GM21367 (cell line): Measurements from ENCODE around the gene ID3.

Source experiments
- ATAC-seq: cut with Tn5 transposase; IDR thresholded peaks from one replicate; pipeline ENCODE4 v1.9.1; 2021; ENCODE audit not compliant: unreplicated experiment

ID3 gene, protein sequence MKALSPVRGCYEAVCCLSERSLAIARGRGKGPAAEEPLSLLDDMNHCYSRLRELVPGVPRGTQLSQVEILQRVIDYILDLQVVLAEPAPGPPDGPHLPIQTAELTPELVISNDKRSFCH

DNA sequence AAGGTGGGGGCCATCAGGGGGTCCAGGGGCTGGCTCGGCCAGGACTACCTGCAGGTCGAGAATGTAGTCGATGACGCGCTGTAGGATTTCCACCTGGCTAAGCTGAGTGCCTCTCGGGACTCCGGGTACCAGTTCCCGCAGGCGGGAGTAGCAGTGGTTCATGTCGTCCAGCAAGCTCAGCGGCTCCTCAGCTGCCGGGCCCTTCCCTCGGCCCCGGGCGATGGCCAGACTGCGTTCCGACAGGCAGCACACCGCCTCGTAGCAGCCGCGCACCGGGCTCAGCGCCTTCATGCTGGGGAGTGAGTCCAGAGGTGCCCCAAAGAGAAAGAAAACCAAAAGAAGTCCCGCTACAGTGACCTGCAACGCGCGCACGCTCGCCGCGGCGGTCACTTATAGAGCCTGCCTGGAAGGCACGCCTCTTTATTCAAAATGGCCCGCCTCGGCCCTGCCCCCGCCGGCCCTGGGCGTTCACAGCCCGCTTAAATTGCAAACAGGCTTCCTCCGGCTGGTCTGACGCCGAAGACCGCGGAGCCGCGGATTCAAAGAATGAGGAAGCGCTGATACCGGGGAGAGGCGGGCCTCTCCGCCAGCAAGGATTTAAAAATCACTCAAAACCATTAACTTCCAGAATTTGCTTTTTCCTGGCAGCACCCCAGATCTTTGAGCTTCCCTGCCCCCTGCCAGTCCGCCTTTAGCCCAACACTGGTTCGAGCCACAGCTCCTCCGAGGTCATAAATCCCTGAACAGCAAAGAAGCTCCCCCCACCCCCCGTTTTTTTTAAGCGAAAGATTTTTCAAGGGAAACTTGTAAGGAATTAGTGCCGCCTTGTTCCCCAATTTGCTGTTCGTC, at the start of gene ID3:
ID3 (minus strand) TSS at position 366 of the 849 bp plus-strand sequence; CDS start at position 291, 75 bp downstream.
- peak; percentile 41 for ATAC-seq

GRCh38 chr1:23607944-23608343, 48.6 kb upstream of the ID3 start:
- no peak for ATAC-seq

GRCh38 chr1:23601968-23602876, 42.9 kb upstream of the ID3 start:
- no peak for ATAC-seq

DNA sequence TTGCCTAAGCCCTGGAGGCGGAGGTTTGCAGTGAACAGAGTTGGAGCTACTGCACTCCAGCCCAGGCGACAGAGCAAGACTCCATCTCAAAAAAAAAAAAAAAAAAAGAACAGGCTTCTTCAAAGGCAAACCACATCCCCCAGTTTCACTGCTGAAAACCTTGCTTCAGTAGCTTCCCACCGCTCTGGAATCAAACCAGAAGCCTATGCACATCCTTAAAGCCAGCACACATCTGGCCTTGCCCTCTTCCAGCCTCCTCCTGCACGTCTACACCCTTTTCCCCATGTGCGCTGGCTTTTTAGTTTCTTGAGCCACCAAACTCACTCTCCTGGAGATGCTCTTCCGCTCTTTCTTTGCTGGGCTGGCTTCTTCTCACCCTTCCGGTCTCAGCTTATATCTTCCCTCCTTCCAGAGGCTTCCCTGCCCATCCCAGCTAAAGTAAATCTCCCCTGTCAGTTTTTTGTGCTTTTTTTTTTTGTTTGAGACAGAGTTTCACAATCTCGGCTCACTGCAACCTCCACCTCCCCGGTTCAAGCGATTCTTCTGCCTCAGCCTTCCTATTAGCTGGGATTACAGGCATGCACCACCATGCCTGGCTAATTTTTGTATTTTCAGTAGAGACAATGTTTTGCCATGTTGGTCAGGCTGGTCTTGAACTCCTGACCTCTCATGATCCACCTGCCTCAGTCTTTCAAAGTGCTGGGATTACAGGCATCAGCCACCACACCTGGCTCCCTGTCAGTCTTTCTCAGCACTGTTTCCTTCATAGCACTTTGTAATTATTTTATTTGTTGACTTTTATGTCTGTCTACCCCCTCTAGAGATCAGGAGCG, 42.0 kb upstream of the ID3 start:
- no peak for ATAC-seq

- ATAC-seq: no peak
Measured at GRCh38 chr1:23600283-23600682, 41.0 kb upstream of the ID3 start.

DNA sequence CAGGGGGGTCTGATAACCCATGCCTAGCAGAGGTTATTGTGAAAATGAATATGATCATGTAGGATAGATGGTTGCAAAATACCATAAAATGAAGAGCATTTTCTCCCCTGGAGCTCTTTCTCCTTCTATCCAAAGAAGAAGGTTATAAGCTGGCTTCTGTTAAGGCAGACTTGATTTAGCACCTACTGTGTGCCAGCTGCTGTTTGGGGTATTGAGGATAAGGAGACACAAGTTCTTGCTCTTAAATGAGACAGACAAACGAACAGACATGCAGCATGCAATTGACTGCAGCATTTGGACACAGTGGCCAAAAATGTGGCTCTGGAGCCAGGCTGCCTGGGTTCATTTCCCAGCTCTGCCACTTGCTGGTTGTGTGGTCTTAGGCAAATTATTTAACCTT, 39.8 kb upstream of the ID3 start:
- no peak for ATAC-seq

DNA sequence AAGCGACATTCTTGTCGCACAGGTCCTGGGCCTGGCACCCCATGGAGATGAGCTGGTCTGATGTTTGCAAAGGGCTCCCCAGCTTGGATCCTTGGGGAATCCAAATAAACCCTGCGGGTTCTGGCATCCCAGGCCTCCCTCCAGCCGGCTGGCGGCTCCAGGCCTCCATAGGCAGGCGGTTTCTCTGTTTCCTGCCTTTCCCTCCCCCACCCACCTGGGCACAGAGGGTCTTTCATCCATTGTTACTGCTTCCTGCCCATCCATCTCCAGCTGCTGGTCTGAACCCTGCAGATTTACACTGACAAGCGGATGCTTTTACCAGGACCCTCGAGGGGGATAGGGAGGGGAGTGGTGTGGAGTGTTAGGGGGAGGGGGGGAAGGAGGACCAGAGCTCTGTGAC, 39.1 kb upstream of the ID3 start:
- ATAC-seq: no peak

DNA sequence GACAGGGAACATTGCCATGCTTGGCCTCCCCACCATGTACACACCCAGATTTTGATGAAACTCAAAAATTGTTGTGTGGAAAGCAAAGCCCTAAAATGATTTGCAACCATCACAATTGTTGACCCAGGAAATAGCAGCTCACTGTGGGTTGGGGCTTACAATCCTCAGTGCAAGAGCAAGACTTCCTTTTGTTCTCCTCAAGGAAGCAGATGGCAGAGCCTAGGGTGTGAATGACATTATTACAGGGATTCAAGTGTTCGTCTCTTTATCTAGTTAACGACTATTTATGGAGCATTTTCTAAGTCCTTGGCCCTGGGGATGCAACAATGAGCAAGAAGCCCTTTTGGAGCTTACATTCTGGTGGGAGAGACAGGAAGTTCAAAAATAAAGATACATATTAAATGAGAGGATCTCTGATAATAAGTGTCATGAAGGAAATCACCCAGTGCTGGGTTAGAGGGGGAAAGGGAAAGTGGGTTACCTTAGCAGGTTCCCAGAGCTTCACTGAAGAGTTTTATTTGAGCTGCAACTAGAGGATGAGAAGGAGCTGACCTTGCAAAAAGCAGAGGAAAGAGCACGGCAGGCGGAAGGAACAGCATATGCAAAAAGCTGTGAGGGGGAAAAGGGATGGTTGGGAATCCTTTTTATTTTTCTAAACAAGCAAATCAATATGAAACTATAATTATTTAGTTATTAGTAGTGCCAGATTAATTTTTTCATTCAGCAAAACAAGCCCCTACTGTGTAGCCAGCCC, 38.5 kb upstream of the ID3 start:
- no peak for ATAC-seq

GRCh38 chr1:23596382-23597358, 37.4 kb upstream of the ID3 start:
- no peak for ATAC-seq

GRCh38 chr1:23594927-23595353, 35.6 kb upstream of the ID3 start:
- ATAC-seq: no peak

DNA sequence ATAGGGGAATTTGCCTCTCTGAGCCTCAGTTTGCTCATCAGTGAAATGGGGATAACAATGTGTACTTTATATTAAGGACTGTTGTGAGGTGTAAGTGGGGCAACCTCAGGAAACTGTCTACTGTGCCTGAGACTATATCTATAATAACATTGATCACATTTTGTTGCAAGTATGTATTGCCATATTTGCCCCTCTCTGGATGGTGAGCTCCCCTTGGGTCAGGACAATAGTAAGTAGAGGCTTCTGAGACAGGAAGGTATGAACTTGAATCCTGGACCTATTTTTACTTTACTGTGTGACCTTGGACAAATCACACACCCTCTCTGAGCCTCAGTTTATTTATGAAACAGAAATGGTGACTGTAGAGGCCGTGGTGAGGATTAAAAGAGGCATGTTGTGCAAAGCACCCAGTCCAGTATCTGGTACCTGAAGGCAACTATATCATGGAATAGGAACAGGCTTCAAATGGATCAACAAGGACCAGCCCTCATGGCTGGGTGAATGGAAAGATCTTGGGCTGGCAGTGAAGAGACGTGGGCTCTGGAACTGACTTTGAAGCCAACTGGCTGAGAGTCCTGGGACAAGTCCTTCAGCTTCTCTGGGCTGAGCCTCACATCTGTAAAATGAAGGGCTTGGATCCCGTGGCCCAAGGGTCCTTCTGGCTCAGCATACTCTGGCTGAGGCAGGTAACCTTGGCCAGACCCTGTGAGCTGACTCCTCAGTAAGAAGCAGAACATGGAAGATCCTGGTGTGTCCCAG, 35.0 kb upstream of the ID3 start:
- no peak for ATAC-seq

- no peak for ATAC-seq
Measured at GRCh38 chr1:23593556-23594148, 34.4 kb upstream of the ID3 start.

GRCh38 chr1:23593042-23593521, 33.8 kb upstream of the ID3 start:
- ATAC-seq: no peak

- no peak for ATAC-seq
Measured at GRCh38 chr1:23592209-23592892, 33.0 kb upstream of the ID3 start.

DNA sequence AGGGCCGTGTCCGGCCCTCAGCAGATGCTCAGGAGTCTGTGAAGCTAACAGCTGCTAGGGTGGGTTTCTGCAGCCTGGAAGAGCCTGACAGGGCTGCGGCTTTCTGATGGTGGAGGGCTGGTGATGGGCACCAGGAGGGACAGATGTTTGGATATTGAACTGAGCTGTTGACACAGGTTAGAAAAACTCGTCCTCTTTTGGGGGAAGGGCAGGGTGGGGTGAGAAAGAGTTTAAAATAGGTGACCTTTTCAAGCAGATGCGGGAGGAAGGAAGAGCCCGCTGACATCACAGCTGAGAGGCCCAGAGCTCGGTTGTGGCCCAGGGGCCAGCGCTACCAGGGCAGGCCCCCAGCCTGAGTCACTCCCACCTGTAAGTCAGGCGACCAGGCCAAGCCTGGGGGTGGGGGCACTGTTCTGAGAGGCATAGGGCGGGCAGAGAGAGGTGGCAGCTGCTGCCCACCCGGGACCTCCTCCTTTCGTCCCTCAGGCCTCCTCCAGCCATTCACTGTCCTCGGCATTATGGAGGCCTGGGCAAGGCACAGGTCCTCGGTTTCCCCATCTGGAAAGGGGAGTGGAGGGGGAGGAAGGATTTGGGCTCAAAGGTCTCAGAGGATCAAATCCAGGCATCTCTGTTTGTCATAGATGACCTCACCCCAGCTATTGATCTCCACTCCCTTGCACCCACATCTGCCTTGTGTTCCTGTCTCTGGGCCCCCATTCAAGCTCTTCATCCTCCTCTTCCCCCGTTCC, 32.3 kb upstream of the ID3 start:
- peak; percentile 37 for ATAC-seq

- ATAC-seq: no peak
Measured at GRCh38 chr1:23590058-23590783, 30.9 kb upstream of the ID3 start.
